Testis (tissue), 3 donors: Measurements from ENCODE around the gene FARS2. TPM values are rescaled to one million over a fixed set of nuclear protein-coding genes. Genes with fewer than 3 reads are reported as not detected.

ENCODE experiments used
- DNase-seq: peaks from one replicate; pipeline ENCODE4 v3.0.0-alpha.2; 2019
- H3K27ac ChIP-seq, 2 donors: fragments of 200-600 bp; sonication (generic); one replicate each; pipeline ENCODE4 v1.5.1; 2019
- H3K27me3 ChIP-seq: fragments of 200-600 bp; sonication (generic); one replicate; pipeline ENCODE4 v1.5.1; 2019
- H3K36me3 ChIP-seq: fragments of 200-600 bp; sonication (generic); one replicate; pipeline ENCODE4 v1.5.1; 2017; ENCODE audit warnings: low read depth; ENCODE audit errors: missing control alignments
- H3K4me1 ChIP-seq: fragments of 200-600 bp; sonication (generic); one replicate; pipeline ENCODE4 v1.5.1; 2019
- H3K4me3 ChIP-seq, 2 donors: fragments of 200-600 bp; sonication (generic); one replicate each; pipeline ENCODE4 v1.5.1; 2017 to 2019
- H3K9me3 ChIP-seq: fragments of 200-600 bp; sonication (generic); one replicate; pipeline ENCODE4 v1.5.1; 2017
- CTCF ChIP-seq, 3 experiments: fragments of 450-650 bp in 2 of 3; fragments of 200-600 bp in 1 of 3; sonication (generic) in 1 of 3; IDR thresholded peaks; one replicate each; pipeline ENCODE4 v1.5.1; 2016 to 2019; ENCODE audit warnings: antibody characterized with exemption in 3 of 3, mild to moderate bottlenecking in 2 of 3, moderate library complexity in 1 of 3
- POLR2A ChIP-seq: fragments of 450-650 bp; IDR thresholded peaks from one replicate; pipeline ENCODE4 v1.6.1; 2017; ENCODE audit warnings: antibody characterized with exemption, mild to moderate bottlenecking, moderate library complexity
- WGBS, 2 donors: methylation state at CpG; one replicate each; pipeline ENCODE4 v1.1.5; 2018; 5-methylcytosine and 5-hydroxymethylcytosine counted together
- intact Hi-C: fragments of 100-400 bp; cut with DNase I; formaldehyde crosslinking; loops from one replicate; pipeline ENCODE4 v1.15.1; 2023; ENCODE audit warnings: low total_unique reads
- polyA plus RNA-seq: library from polyadenylated mRNA; stranded (reverse); fragments of 350-450 nt; fragmentation: Illumina TruSeq; extraction: RNeasy Lipid Tissue Mini Kit (QIAGEN cat#74804); gene quantifications from one replicate; pipeline ENCODE4 v1.2.3, GENCODE V29; 2014; ENCODE audit warnings: low read depth, low replicate concordance; ENCODE audit not compliant: insufficient read depth
- total RNA-seq, 2 donors: library from RNA; depleted of rRNA; stranded (reverse); fragments of >200 nt; gene quantifications; one replicate each; pipeline ENCODE4 v1.2.3, GENCODE V29; 2016

FARS2 gene
- total and polyA plus RNA-seq, 3 donors from 2014 or later = 15.4 to 26.8 (median 22.1) TPM

- Histone ChIP-seq H3K27me3 (no peaks in the 10 kb centered on the region), H3K4me3 (no peak overlapping the region), H3K9me3 (no peaks in the 10 kb centered on the region), H3K27ac (no peak overlapping the region), H3K36me3 (no peaks in the 10 kb centered on the region), H3K4me1 (no peaks in the 10 kb centered on the region)
- WGBS, 2 donors = 94 to 95% methylated on average over 8 of the region's 8 CpGs
- TF ChIP-seq POLR2A (no peak), CTCF (IDR thresholded peaks at IDR 0.05) (no peak)
- intact Hi-C loops = no loop called here
- DNase-seq = no peak
Observed at GRCh38 chr6:5730585-5731263, 469.4 kb downstream of the FARS2 start.

GRCh38 chr6:5731435-5731834 is 470.1 kb downstream of the FARS2 start:
- Histone ChIP-seq H3K27me3 (no peaks in the 10 kb centered on the region), H3K4me3 (no peak overlapping the region), H3K4me1 (no peaks in the 10 kb centered on the region), H3K9me3 (no peaks in the 10 kb centered on the region), H3K36me3 (no peaks in the 10 kb centered on the region), H3K27ac (no peak overlapping the region)
- WGBS, 2 donors = 96 to 97% methylated on average over 7 of the region's 7 CpGs
- intact Hi-C loops = no loop called here
- TF ChIP-seq POLR2A = no peak
- TF ChIP-seq CTCF (IDR thresholded peaks at IDR 0.05) = no peak
- DNase-seq = no peak

- no peak for TF ChIP-seq CTCF (IDR thresholded peaks at IDR 0.05)
- no peak for TF ChIP-seq POLR2A
- no peak overlapping the region for H3K4me3 ChIP-seq
- H3K27me3 ChIP-seq = no peaks in the 10 kb centered on the region
- 74 to 80% methylated on average over 6 of the region's 6 CpGs for WGBS, 2 donors
- H3K36me3 ChIP-seq = no peaks in the 10 kb centered on the region
- no peaks in the 10 kb centered on the region for H3K4me1 ChIP-seq
- H3K9me3 ChIP-seq = no peaks in the 10 kb centered on the region
- intact Hi-C loops = no loop called here
- no peak for DNase-seq
- H3K27ac ChIP-seq = no peak overlapping the region
Observed at GRCh38 chr6:5732496-5732895, 471.2 kb downstream of the FARS2 start.

- TF ChIP-seq CTCF (IDR thresholded peaks at IDR 0.05) = no peak
- TF ChIP-seq POLR2A = no peak
- H3K36me3 ChIP-seq = no peaks in the 10 kb centered on the region
- H3K27me3 ChIP-seq = no peaks in the 10 kb centered on the region
- intact Hi-C loops = no loop called here
- H3K4me1 ChIP-seq = no peaks in the 10 kb centered on the region
- no peak for DNase-seq
- no peaks in the 10 kb centered on the region for H3K9me3 ChIP-seq
- WGBS, 2 donors = 75 to 90% methylated on average over 3 to 5 of the region's 5 CpGs
- H3K27ac ChIP-seq = no peak overlapping the region
- H3K4me3 ChIP-seq = no peak overlapping the region
Observed at GRCh38 chr6:5736016-5736738, 474.9 kb downstream of the FARS2 start.

GRCh38 chr6:5737460-5737859 is 476.1 kb downstream of the FARS2 start:
- WGBS, 2 donors = 87 to 94% methylated on average over 4 of the region's 4 CpGs
- no peaks in the 10 kb centered on the region for H3K9me3 ChIP-seq
- no peak for DNase-seq
- H3K27me3 ChIP-seq = no peaks in the 10 kb centered on the region
- H3K27ac ChIP-seq = no peak overlapping the region
- H3K4me1 ChIP-seq = no peaks in the 10 kb centered on the region
- TF ChIP-seq CTCF (IDR thresholded peaks at IDR 0.05) = no peak
- intact Hi-C loops = no loop called here
- H3K4me3 ChIP-seq = no peak overlapping the region
- no peaks in the 10 kb centered on the region for H3K36me3 ChIP-seq
